ENCODE data around the gene C13orf46. TPM values are rescaled to one million over a fixed set of nuclear protein-coding genes. Genes with fewer than 3 reads are reported as not detected.

C13orf46 gene
- total RNA-seq, 1 donor from 2014 or later, result 21.2 TPM

GRCh38 chr13:113956571-113956970 lies 17.3 kb downstream of the C13orf46 start:
- H3K27me3 ChIP-seq, result no peaks in the 10 kb centered on the region
- no peak overlapping the region for H3K4me3 ChIP-seq
- no peaks in the 10 kb centered on the region for H3K36me3 ChIP-seq
- intact Hi-C loops (cut with DNase I), result no loop called here
- no peak for ATAC-seq
- no peaks in the 10 kb centered on the region for H3K9me3 ChIP-seq
- no peak overlapping the region for H3K27ac ChIP-seq
- no peaks in the 10 kb centered on the region for H3K4me1 ChIP-seq
- TF ChIP-seq CTCF (IDR thresholded peaks at IDR 0.05), result no peak
- no peak for DNase-seq

GRCh38 chr13:113955691-113956090 lies 18.2 kb downstream of the C13orf46 start:
- DNase-seq (no peak), ATAC-seq (no peak)
- Histone ChIP-seq H3K4me3 (no peak overlapping the region), H3K27ac (no peak overlapping the region), H3K36me3 (no peaks in the 10 kb centered on the region), H3K9me3 (no peaks in the 10 kb centered on the region), H3K4me1 (no peaks in the 10 kb centered on the region), H3K27me3 (no peaks in the 10 kb centered on the region)
- intact Hi-C loops (cut with DNase I), result no loop called here
- TF ChIP-seq CTCF (IDR thresholded peaks at IDR 0.05), result no peak

- H3K4me1 ChIP-seq, result no peaks in the 10 kb centered on the region
- intact Hi-C loops (cut with DNase I), result no loop called here
- DNase-seq (no peak), ATAC-seq (no peak)
- no peak for TF ChIP-seq CTCF (IDR thresholded peaks at IDR 0.05)
- no peaks in the 10 kb centered on the region for H3K9me3 ChIP-seq
- H3K27ac ChIP-seq, result no peak overlapping the region
- H3K4me3 ChIP-seq, result no peak overlapping the region
- no peaks in the 10 kb centered on the region for H3K27me3 ChIP-seq
- no peaks in the 10 kb centered on the region for H3K36me3 ChIP-seq
These were observed 18.6 kb downstream of the C13orf46 start for GRCh38 chr13:113955235-113955634.

- ATAC-seq (no peak), DNase-seq (no peak)
- no peak for TF ChIP-seq CTCF (IDR thresholded peaks at IDR 0.05)
- Histone ChIP-seq H3K4me3 (no peak overlapping the region), H3K4me1 (no peaks in the 10 kb centered on the region), H3K27ac (no peak overlapping the region), H3K27me3 (no peaks in the 10 kb centered on the region), H3K9me3 (no peaks in the 10 kb centered on the region), H3K36me3 (no peaks in the 10 kb centered on the region)
- intact Hi-C loops (cut with DNase I), result loop anchor here (5.0 kb wide), 1 partner anchor 273 kb away; no protein-coding TSS in a partner anchor
These were observed 19.6 kb downstream of the C13orf46 start for GRCh38 chr13:113954046-113954835.

GRCh38 chr13:113953561-113953960 lies 20.3 kb downstream of the C13orf46 start:
- ATAC-seq (no peak), DNase-seq (no peak)
- no peaks in the 10 kb centered on the region for H3K9me3 ChIP-seq
- no peak overlapping the region for H3K27ac ChIP-seq
- no peaks in the 10 kb centered on the region for H3K36me3 ChIP-seq
- no peaks in the 10 kb centered on the region for H3K27me3 ChIP-seq
- intact Hi-C loops (cut with DNase I), result loop anchor here (5.0 kb wide), 1 partner anchor 274 kb away; no protein-coding TSS in a partner anchor
- no peak for TF ChIP-seq CTCF (IDR thresholded peaks at IDR 0.05)
- H3K4me3 ChIP-seq, result no peak overlapping the region
- H3K4me1 ChIP-seq, result no peaks in the 10 kb centered on the region
